Bronchial epithelial cell (primary cell): Measurements from ENCODE around the gene COX19. TPM values are rescaled to one million over a fixed set of nuclear protein-coding genes. Genes with fewer than 3 reads are reported as not detected.

ENCODE experiments used
- DNase-seq: peaks from one replicate; pipeline ENCODE4 v3.0.0-alpha.2; 2010; ENCODE audit warnings: low read depth
- FAIRE-seq: peaks from 2 replicates; lab custom pipeline; 2011; peaks lifted over from hg19 to GRCh38; lab: Jason Lieb, UNC
- H3K27me3 ChIP-seq: 2 replicates; pipeline ENCODE4 v1.5.1; 2011; ENCODE audit warnings: low read length; ENCODE audit not compliant: control insufficient read depth, insufficient read depth
- H3K36me3 ChIP-seq: 2 replicates; pipeline ENCODE4 v1.5.1; 2011; ENCODE audit warnings: low read length; ENCODE audit not compliant: control insufficient read depth, insufficient read depth
- H3K4me3 ChIP-seq: 2 replicates; pipeline ENCODE4 v1.5.1; 2011; ENCODE audit warnings: mild to moderate bottlenecking, low read depth, low read length, control low read depth
- total RNA-seq: library from RNA; depleted of rRNA; stranded (reverse); fragments of >200 nt; gene quantifications from 2 replicates; pipeline ENCODE4 v1.2.1, GENCODE V29; 2014
- TF ChIP-seq, protein P1 (sequence below): IDR thresholded peaks from 2 replicates; pipeline ENCODE4 v1.5.1; 2011; ENCODE audit warnings: mild to moderate bottlenecking, moderate library complexity, low read length, control low read depth, inconsistent platforms; ENCODE audit not compliant: insufficient read depth, severe bottlenecking

COX19 gene
- total RNA-seq, 1 donor from 2014 or later, result 12.9 TPM

DNA sequence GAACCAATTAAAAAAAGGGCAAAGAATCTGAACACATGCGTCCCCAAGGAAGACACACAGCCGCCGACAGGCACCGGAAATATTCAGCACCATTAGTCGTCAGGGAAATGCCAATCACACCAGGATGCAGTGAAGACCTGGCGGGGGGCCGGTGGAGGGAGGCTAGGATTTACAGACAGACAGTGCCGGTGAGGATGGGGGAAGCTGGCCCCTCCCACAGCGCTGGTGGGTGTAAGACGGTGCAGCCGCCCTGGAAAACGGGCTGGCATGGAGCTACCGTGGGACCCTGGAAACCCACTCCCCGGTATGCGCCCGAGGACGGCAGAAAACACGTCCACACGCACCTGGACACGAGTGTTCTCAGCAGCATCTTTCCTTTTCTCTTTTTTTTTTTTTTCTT is 16.1 kb downstream of the COX19 start:
- FAIRE-seq, result no peak
- no peak for DNase-seq
- TF ChIP-seq, protein P1, sequence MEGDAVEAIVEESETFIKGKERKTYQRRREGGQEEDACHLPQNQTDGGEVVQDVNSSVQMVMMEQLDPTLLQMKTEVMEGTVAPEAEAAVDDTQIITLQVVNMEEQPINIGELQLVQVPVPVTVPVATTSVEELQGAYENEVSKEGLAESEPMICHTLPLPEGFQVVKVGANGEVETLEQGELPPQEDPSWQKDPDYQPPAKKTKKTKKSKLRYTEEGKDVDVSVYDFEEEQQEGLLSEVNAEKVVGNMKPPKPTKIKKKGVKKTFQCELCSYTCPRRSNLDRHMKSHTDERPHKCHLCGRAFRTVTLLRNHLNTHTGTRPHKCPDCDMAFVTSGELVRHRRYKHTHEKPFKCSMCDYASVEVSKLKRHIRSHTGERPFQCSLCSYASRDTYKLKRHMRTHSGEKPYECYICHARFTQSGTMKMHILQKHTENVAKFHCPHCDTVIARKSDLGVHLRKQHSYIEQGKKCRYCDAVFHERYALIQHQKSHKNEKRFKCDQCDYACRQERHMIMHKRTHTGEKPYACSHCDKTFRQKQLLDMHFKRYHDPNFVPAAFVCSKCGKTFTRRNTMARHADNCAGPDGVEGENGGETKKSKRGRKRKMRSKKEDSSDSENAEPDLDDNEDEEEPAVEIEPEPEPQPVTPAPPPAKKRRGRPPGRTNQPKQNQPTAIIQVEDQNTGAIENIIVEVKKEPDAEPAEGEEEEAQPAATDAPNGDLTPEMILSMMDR, result no peak
- Histone ChIP-seq H3K36me3 (no peaks in the 10 kb centered on the region), H3K27me3 (peaks cover 2% of the 10 kb centered on the region), H3K4me3 (no peak overlapping the region)

DNA sequence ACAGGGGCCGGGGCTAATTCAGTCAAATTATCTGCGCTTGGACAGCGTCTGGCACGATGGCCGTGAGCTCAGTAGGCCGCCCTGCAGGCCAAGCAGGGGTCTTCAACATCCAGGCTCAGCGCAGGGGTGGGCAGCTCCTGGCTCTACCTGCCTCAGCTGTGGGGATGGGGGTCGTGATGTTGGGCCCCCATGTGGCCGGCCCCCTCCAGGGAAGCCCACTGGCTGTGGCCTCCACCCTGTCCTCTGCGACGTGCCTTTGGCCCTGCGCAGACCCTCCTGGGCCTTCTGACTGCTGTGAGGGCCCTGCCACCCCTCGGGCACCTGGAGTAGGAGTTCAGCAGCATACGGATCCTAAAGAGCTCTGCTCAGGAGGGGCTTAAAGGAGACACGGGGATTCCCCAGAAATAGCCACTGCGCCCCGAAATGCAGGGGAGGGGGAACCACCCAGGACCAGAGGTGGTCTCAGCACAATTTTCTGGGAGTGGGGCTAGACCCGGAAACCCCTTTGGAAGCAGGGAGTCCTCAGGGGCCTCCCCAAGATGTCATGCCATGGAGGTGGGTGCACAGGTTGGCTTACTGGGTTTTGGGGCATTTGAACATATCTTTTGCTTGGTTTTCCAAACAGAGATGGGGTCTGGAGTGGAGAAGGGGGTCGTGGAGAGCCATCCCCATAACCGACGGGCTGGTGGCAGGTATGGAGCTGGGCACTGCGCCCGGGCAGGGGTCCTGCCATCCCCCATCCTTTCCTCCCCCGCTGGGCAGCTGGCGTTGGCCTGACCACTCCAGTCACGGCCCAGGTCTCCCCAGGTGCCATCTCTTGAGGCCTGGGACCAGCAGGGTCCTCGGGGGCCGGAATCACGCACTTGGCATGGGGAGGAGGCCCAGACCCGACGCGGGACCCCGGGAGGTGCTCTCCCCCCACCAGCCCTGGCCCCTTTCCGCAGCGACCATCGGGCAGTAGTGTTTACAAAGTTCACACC is 16.8 kb downstream of the COX19 start:
- H3K4me3 ChIP-seq, result no peak overlapping the region
- DNase-seq, result no peak
- peaks cover 2% of the 10 kb centered on the region for H3K27me3 ChIP-seq
- TF ChIP-seq, protein P1, result no peak
- FAIRE-seq, result no peak
- no peaks in the 10 kb centered on the region for H3K36me3 ChIP-seq

DNA sequence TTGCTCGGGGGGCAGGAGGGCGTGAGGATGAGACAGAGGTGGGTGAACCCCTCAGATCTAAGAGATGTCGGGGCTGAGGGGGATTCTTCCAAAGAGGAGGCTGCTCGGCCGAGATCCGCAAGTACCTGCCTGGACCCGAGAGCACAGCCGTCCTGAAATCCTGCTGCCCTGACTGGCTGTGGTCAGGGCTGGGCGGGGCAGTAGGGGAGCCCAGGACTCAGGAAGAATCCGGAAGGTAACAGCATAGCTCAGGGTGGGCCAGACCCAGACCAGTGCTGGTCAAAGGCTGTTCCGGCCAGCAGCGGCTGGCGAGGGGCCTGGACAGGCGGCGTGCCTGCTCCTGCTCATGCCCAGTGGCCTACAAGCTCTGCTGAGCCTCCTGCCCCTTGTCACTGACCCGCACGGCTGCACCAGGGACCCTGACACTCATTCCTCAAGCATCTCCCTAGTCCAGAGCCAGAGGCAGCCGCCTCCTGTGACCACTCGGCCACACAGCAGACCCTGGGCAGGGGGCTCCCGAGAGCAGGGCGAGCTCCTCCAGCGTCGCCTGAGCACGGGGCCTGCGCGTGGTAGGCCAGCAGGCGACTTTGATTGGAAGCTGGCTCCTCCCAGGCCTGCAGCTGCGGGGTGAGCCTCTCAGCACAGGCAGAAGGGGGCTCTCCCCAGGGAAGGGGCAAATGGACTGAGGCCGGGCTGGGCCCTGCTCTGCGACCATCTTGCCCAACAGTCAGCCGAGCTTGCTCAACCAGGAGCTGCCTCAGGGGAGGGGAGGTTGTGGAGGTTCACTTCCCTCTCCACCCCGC is 17.7 kb downstream of the COX19 start:
- peaks cover 2% of the 10 kb centered on the region for H3K27me3 ChIP-seq
- DNase-seq, result no peak
- no peak for FAIRE-seq

DNA sequence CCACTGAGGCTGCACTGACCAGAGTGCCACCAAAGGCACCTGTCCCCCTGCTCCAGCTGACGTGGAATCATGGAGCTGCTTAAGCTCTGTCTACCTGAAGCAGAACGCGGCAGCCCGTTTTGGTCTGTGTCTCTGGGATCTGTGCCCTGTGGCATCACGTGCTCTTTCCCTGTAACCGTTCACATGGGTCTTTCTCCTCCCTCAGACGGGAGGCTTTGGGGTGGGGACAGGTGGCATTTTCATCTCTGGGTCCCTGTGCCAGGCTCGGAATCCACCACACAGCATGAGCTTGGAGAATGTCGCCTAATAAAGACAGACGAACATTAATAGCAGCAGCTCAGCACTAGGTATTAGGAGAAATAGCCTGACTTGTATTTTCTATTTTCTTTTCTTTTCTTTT is 19.3 kb downstream of the COX19 start:
- Histone ChIP-seq H3K36me3 (peaks cover 4% of the 10 kb centered on the region), H3K4me3 (no peak overlapping the region), H3K27me3 (peaks cover 2% of the 10 kb centered on the region)
- no peak for FAIRE-seq
- DNase-seq, result no peak
- TF ChIP-seq, protein P1, result no peak

More for the DNA sequence above, 17.7 kb downstream of the COX19 start:
- Histone ChIP-seq H3K4me3 (no peak overlapping the region), H3K36me3 (no peaks in the 10 kb centered on the region)
- TF ChIP-seq, protein P1, result no peak

DNA sequence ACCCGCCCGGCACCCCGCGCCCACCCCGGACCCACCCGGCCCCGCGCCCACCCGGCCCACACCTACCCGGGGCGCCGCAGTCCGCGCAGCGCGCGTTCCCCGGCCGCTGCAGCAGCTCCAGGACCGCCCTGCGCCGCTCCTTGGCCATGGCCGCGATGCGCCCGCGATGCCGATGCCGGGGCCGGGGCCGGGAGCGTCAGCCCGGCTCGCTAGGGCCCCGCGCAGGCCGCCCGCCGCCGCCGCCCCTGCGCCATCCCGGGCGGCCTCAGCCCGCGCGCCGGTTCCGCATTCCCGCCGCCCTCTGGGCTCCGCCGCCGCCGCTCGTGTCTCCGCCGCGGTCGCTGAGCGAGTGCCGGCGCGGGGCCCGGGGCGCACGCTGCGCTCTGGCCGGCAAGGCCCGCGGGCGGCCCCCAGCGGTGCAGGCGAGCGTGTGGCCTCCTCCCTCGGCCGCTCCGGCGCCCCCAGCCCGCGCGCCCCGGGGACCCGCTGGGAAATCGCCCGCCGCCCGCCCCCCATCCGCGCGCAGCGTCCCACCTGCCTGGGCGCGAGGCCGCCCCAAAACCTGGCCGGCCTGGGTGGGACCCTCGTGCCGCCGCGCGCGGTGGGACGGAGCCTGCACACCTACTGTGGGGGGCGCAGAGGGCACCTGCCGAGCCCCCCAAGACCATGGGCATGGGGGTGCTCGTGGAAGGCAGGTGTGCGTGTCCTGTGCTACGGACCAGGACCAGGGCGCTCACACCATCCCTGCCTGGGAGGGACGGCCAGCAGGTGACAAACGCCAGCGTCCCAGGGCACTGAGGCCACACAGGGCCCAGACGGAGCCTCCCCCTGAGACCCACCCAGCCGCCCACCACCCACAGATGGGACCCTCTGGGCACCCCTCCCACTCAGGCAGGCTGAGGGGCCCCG is 20.8 kb downstream of the COX19 start, which contains the start of gene ADAP1:
ADAP1 (minus strand) TSS at position 351 of the 909 bp plus-strand sequence; CDS start at position 148, 203 bp downstream.
- H3K4me3 ChIP-seq, result peak within 1 kb of the TSS; percentile 70
- FAIRE-seq (no peak), DNase-seq (peak; percentile 25)
- H3K36me3 ChIP-seq, result peaks cover 4% of the 10 kb centered on the region
- peaks cover 2% of the 10 kb centered on the region for H3K27me3 ChIP-seq
- TF ChIP-seq, protein P1, result peak; percentile 46
